Measurements from ENCODE around the gene IL12RB2.

GRCh38 chr1:67332653-67333529 lies 25.2 kb downstream of the IL12RB2 start:
- TF ChIP-seq CTCF (IDR thresholded peaks at IDR 0.05; ENCODE audit: low read depth, low read length): no peak
- TF ChIP-seq POLR2A (IDR thresholded peaks at IDR 0.05; ENCODE audit: extremely low read depth, insufficient read length): no peak

All from NB4 (cell line).